ENCODE results near the gene TNIK. TPM values are rescaled to one million over a fixed set of nuclear protein-coding genes. Genes with fewer than 3 reads are reported as not detected.
"Not testable (repeated sequence)": the region's sequence is repeated elsewhere in the genome, so short reads cannot be mapped to it uniquely, and the experiment has no call there.

Gene TNIK
- total RNA-seq, 1 donor = 49.8 TPM

GRCh38 chr3:171369156-171369555 is 91.0 kb downstream of the TNIK start:
- H3K27me3 ChIP-seq (ENCODE audit: insufficient read depth, low read length) = no peaks in the 10 kb centered on the region
- no peaks in the 10 kb centered on the region for H3K4me1 ChIP-seq (ENCODE audit: insufficient read depth, low read length)
- no peak overlapping the region for H3K4me3 ChIP-seq (ENCODE audit: low read length)

GRCh38 chr3:171366738-171367137 is 93.5 kb downstream of the TNIK start:
- not testable (repeated sequence) for H3K4me1 ChIP-seq (ENCODE audit: insufficient read depth, low read length); H3K9me3 ChIP-seq (ENCODE audit: low read depth, low read length); H3K27me3 ChIP-seq (ENCODE audit: insufficient read depth, low read length); H3K4me3 ChIP-seq (ENCODE audit: low read length)

More at GRCh38 chr3:171369156-171369555, 91.0 kb downstream of the TNIK start:
- H3K9me3 ChIP-seq (ENCODE audit: low read depth, low read length) = no peaks in the 10 kb centered on the region

- H3K9me3 ChIP-seq (ENCODE audit: low read depth, low read length) = no peaks in the 10 kb centered on the region
Observed at GRCh38 chr3:171366043-171366442, 94.2 kb downstream of the TNIK start.

GRCh38 chr3:171365489-171365888 is 94.7 kb downstream of the TNIK start:
- H3K27me3 ChIP-seq (ENCODE audit: insufficient read depth, low read length) = no peaks in the 10 kb centered on the region
- H3K4me3 ChIP-seq (ENCODE audit: low read length) = no peak overlapping the region
- no peaks in the 10 kb centered on the region for H3K4me1 ChIP-seq (ENCODE audit: insufficient read depth, low read length)
- H3K9me3 ChIP-seq (ENCODE audit: low read depth, low read length) = no peaks in the 10 kb centered on the region

More at GRCh38 chr3:171366043-171366442, 94.2 kb downstream of the TNIK start:
- Histone ChIP-seq H3K4me3 (ENCODE audit: low read length) (no peak overlapping the region), H3K27me3 (ENCODE audit: insufficient read depth, low read length) (no peaks in the 10 kb centered on the region), H3K4me1 (ENCODE audit: insufficient read depth, low read length) (no peaks in the 10 kb centered on the region)

- Histone ChIP-seq H3K4me1 (ENCODE audit: insufficient read depth, low read length) (no peaks in the 10 kb centered on the region), H3K27me3 (ENCODE audit: insufficient read depth, low read length) (no peaks in the 10 kb centered on the region), H3K4me3 (ENCODE audit: low read length) (no peak overlapping the region), H3K9me3 (ENCODE audit: low read depth, low read length) (no peaks in the 10 kb centered on the region)
Observed at GRCh38 chr3:171364500-171364899, 95.7 kb downstream of the TNIK start.

GRCh38 chr3:171363202-171363601 is 97.0 kb downstream of the TNIK start:
- no peaks in the 10 kb centered on the region for H3K4me1 ChIP-seq (ENCODE audit: insufficient read depth, low read length)
- H3K4me3 ChIP-seq (ENCODE audit: low read length) = no peak overlapping the region
- H3K9me3 ChIP-seq (ENCODE audit: low read depth, low read length) = no peaks in the 10 kb centered on the region
- no peaks in the 10 kb centered on the region for H3K27me3 ChIP-seq (ENCODE audit: insufficient read depth, low read length)

- Histone ChIP-seq H3K4me1 (ENCODE audit: insufficient read depth, low read length) (peaks cover 3% of the 10 kb centered on the region), H3K9me3 (ENCODE audit: low read depth, low read length) (no peaks in the 10 kb centered on the region), H3K4me3 (ENCODE audit: low read length) (no peak overlapping the region), H3K27me3 (ENCODE audit: insufficient read depth, low read length) (no peaks in the 10 kb centered on the region)
Observed at GRCh38 chr3:171362575-171362974, 97.6 kb downstream of the TNIK start.

- Histone ChIP-seq H3K4me1 (ENCODE audit: insufficient read depth, low read length) (peaks cover 3% of the 10 kb centered on the region), H3K4me3 (ENCODE audit: low read length) (no peak overlapping the region), H3K9me3 (ENCODE audit: low read depth, low read length) (no peaks in the 10 kb centered on the region), H3K27me3 (ENCODE audit: insufficient read depth, low read length) (no peaks in the 10 kb centered on the region)
Observed at GRCh38 chr3:171358881-171359198, 101.4 kb downstream of the TNIK start.

GRCh38 chr3:171358181-171358880 is 101.9 kb downstream of the TNIK start:
- Histone ChIP-seq H3K4me3 (ENCODE audit: low read length) (no peak overlapping the region), H3K4me1 (ENCODE audit: insufficient read depth, low read length) (peaks cover 3% of the 10 kb centered on the region), H3K27me3 (ENCODE audit: insufficient read depth, low read length) (no peaks in the 10 kb centered on the region), H3K9me3 (ENCODE audit: low read depth, low read length) (no peaks in the 10 kb centered on the region)

GRCh38 chr3:171357721-171358120 is 102.5 kb downstream of the TNIK start:
- H3K27me3 ChIP-seq (ENCODE audit: insufficient read depth, low read length) = no peaks in the 10 kb centered on the region
- no peak overlapping the region for H3K4me3 ChIP-seq (ENCODE audit: low read length)
- peaks cover 3% of the 10 kb centered on the region for H3K4me1 ChIP-seq (ENCODE audit: insufficient read depth, low read length)
- H3K9me3 ChIP-seq (ENCODE audit: low read depth, low read length) = no peaks in the 10 kb centered on the region

GRCh38 chr3:171356251-171356650 is 104.0 kb downstream of the TNIK start:
- Histone ChIP-seq H3K9me3 (ENCODE audit: low read depth, low read length) (no peaks in the 10 kb centered on the region), H3K4me1 (ENCODE audit: insufficient read depth, low read length) (peaks cover 3% of the 10 kb centered on the region)

GRCh38 chr3:171354706-171355582 is 105.3 kb downstream of the TNIK start:
- no peak overlapping the region for H3K4me3 ChIP-seq (ENCODE audit: low read length)
- peaks cover 7% of the 10 kb centered on the region for H3K4me1 ChIP-seq (ENCODE audit: insufficient read depth, low read length)
- H3K27me3 ChIP-seq (ENCODE audit: insufficient read depth, low read length) = no peaks in the 10 kb centered on the region
- H3K9me3 ChIP-seq (ENCODE audit: low read depth, low read length) = no peaks in the 10 kb centered on the region

More at GRCh38 chr3:171356251-171356650, 104.0 kb downstream of the TNIK start:
- Histone ChIP-seq H3K27me3 (ENCODE audit: insufficient read depth, low read length) (no peaks in the 10 kb centered on the region), H3K4me3 (ENCODE audit: low read length) (no peak overlapping the region)

GRCh38 chr3:171354049-171354705 is 106.0 kb downstream of the TNIK start:
- H3K4me1 ChIP-seq (ENCODE audit: insufficient read depth, low read length) = peaks cover 7% of the 10 kb centered on the region
- H3K9me3 ChIP-seq (ENCODE audit: low read depth, low read length) = no peaks in the 10 kb centered on the region
- H3K27me3 ChIP-seq (ENCODE audit: insufficient read depth, low read length) = no peaks in the 10 kb centered on the region
- H3K4me3 ChIP-seq (ENCODE audit: low read length) = no peak overlapping the region

- Histone ChIP-seq H3K4me3 (ENCODE audit: low read length) (no peak overlapping the region), H3K27me3 (ENCODE audit: insufficient read depth, low read length) (no peaks in the 10 kb centered on the region), H3K9me3 (ENCODE audit: low read depth, low read length) (no peaks in the 10 kb centered on the region), H3K4me1 (ENCODE audit: insufficient read depth, low read length) (peaks cover 7% of the 10 kb centered on the region)
Observed at GRCh38 chr3:171353423-171353822, 106.8 kb downstream of the TNIK start.

GRCh38 chr3:171352387-171352935 is 107.7 kb downstream of the TNIK start:
- peaks cover 12% of the 10 kb centered on the region for H3K4me1 ChIP-seq (ENCODE audit: insufficient read depth, low read length)
- no peak overlapping the region for H3K4me3 ChIP-seq (ENCODE audit: low read length)
- H3K9me3 ChIP-seq (ENCODE audit: low read depth, low read length) = no peaks in the 10 kb centered on the region
- H3K27me3 ChIP-seq (ENCODE audit: insufficient read depth, low read length) = no peaks in the 10 kb centered on the region

All from mononuclear cell (primary cell).